Liver (tissue), 9 donors: ENCODE data around the gene ACAD8. TPM values are rescaled to one million over a fixed set of nuclear protein-coding genes. Genes with fewer than 3 reads are reported as not detected.

Experiments
- DNase-seq: peaks from one replicate; pipeline ENCODE4 v3.0.0-alpha.2; 2017; ENCODE audit warnings: low spot score
- H3K27ac ChIP-seq, 2 donors: one replicate each; pipeline ENCODE4 v1.7.0; 2013; ENCODE audit warnings: inconsistent platforms in 2 of 2, low read length in 2 of 2, control low read depth in 1 of 2, low read depth in 1 of 2, mild to moderate bottlenecking in 1 of 2
- H3K27me3 ChIP-seq, 4 donors: one replicate each; pipeline versions ENCODE4 v1.6.1 to v1.7.0; 2013; ENCODE audit warnings: low read length in 3 of 4, inconsistent platforms in 1 of 4, mild to moderate bottlenecking in 1 of 4, moderate library complexity in 1 of 4; ENCODE audit not compliant: control insufficient read depth in 4 of 4, insufficient read depth in 4 of 4
- H3K36me3 ChIP-seq, 4 donors: one replicate each; pipeline versions ENCODE4 v1.6.1 to v1.7.0; 2013; ENCODE audit warnings: low read length in 3 of 4, mild to moderate bottlenecking in 3 of 4, low read depth in 1 of 4, moderate library complexity in 1 of 4; ENCODE audit not compliant: control insufficient read depth in 4 of 4, insufficient read depth in 3 of 4
- H3K4me1 ChIP-seq, 4 donors: one replicate each; pipeline versions ENCODE4 v1.6.1 to v1.7.0; 2013; ENCODE audit warnings: low read length in 3 of 4, mild to moderate bottlenecking in 3 of 4, moderate library complexity in 1 of 4; ENCODE audit not compliant: control insufficient read depth in 4 of 4, insufficient read depth in 4 of 4
- H3K4me3 ChIP-seq, 3 donors: one replicate each; pipeline versions ENCODE4 v1.6.1 to v1.7.0; 2013; ENCODE audit warnings: low read length in 3 of 3, control low read depth in 1 of 3, low read depth in 1 of 3, mild to moderate bottlenecking in 1 of 3
- H3K9ac ChIP-seq, 2 donors: one replicate each; pipeline ENCODE4 v1.7.0; 2013; ENCODE audit warnings: low read length in 2 of 2, mild to moderate bottlenecking in 2 of 2, moderate library complexity in 2 of 2, control low read depth in 1 of 2, low read depth in 1 of 2
- H3K9me3 ChIP-seq, 4 donors: one replicate each; pipeline versions ENCODE4 v1.6.1 to v1.7.0; 2013; ENCODE audit warnings: low read length in 3 of 4; ENCODE audit not compliant: control insufficient read depth in 4 of 4
- ATF3 ChIP-seq: IDR thresholded peaks from 2 replicates; pipeline ENCODE4 v1.6.1; 2016; ENCODE audit warnings: antibody characterized with exemption
- CTCF ChIP-seq: fragments of 150-350 bp; IDR thresholded peaks from 2 replicates; pipeline ENCODE4 v1.5.1; 2017; ENCODE audit warnings: improper control_type of control experiment, low read depth, low read length; ENCODE audit not compliant: missing input control
- EGR1 ChIP-seq, 2 donors: IDR thresholded peaks; 2 replicates each; pipeline ENCODE4 v1.6.1; 2016 to 2018; ENCODE audit warnings: antibody characterized with exemption in 2 of 2, low read depth in 2 of 2
- FOXA1 ChIP-seq: IDR thresholded peaks from 2 replicates; pipeline ENCODE4 v1.6.1; 2016; ENCODE audit warnings: antibody characterized with exemption
- FOXA2 ChIP-seq: IDR thresholded peaks from 2 replicates; pipeline ENCODE4 v1.6.1; 2016; ENCODE audit warnings: antibody characterized with exemption
- GABPA ChIP-seq, 2 donors: IDR thresholded peaks in 1 of 2; conservative IDR thresholded peaks in 1 of 2; 2 replicates each; pipeline ENCODE4 v1.6.1; 2016; ENCODE audit warnings: antibody characterized with exemption in 2 of 2, mild to moderate bottlenecking in 1 of 2, moderate library complexity in 1 of 2
- HNF4A ChIP-seq, 2 donors: conservative IDR thresholded peaks; 2 replicates each; pipeline ENCODE4 v1.6.1; 2016; ENCODE audit warnings: antibody characterized with exemption in 2 of 2, mild to moderate bottlenecking in 2 of 2
- HNF4G ChIP-seq: IDR thresholded peaks from 2 replicates; pipeline ENCODE4 v1.6.1; 2016; ENCODE audit warnings: antibody characterized with exemption
- JUND ChIP-seq, 2 donors: IDR thresholded peaks; 2 replicates each; pipeline ENCODE4 v1.6.1; 2016; ENCODE audit warnings: antibody characterized with exemption in 2 of 2
- NR2F2 ChIP-seq: IDR thresholded peaks from 2 replicates; pipeline ENCODE4 v1.6.1; 2016; ENCODE audit warnings: antibody characterized with exemption
- RAD21 ChIP-seq, 2 donors: IDR thresholded peaks; 2 replicates each; pipeline ENCODE4 v1.6.1; 2016; ENCODE audit warnings: antibody characterized with exemption in 2 of 2, mild to moderate bottlenecking in 2 of 2
- RXRA ChIP-seq, 2 donors: IDR thresholded peaks; 2 replicates each; pipeline ENCODE4 v1.6.1; 2017 to 2018; ENCODE audit warnings: antibody characterized with exemption in 2 of 2, mild to moderate bottlenecking in 1 of 2
- SP1 ChIP-seq: IDR thresholded peaks from 2 replicates; pipeline ENCODE4 v1.6.1; 2018; ENCODE audit warnings: antibody characterized with exemption, mild to moderate bottlenecking
- TAF1 ChIP-seq: conservative IDR thresholded peaks from 2 replicates; pipeline ENCODE4 v1.6.1; 2016; ENCODE audit warnings: antibody characterized with exemption, mild to moderate bottlenecking
- YY1 ChIP-seq: IDR thresholded peaks from 2 replicates; pipeline ENCODE4 v1.6.1; 2016; ENCODE audit warnings: antibody characterized with exemption, mild to moderate bottlenecking
- WGBS: extraction: QIAGEN DNeasy Blood & Tissue Kit; methylation state at CpG from one replicate; pipeline ENCODE4 v1.1.7; 2013; 5-methylcytosine and 5-hydroxymethylcytosine counted together
- polyA plus RNA-seq, 2 donors: library from polyadenylated mRNA; stranded (reverse) in 1 of 2; unstranded in 1 of 2; fragments of 200-250 nt in 1 of 2; fragments of >200 nt in 1 of 2; fragmentation: Nextera tagmentation in 1 of 2; extraction: Ambion mirVana in 1 of 2; gene quantifications; one replicate each; pipeline versions ENCODE4 v1.2.1 to v1.2.3, GENCODE V29; 2013 to 2015
- total RNA-seq, 2 donors: library from RNA; depleted of rRNA; stranded (reverse); fragments of >200 nt; gene quantifications; one replicate each; pipeline ENCODE4 v1.2.3, GENCODE V29; 2014
- TF ChIP-seq, protein P1 (sequence below): IDR thresholded peaks from 2 replicates; pipeline ENCODE4 v1.6.1; 2016; ENCODE audit warnings: antibody characterized with exemption
- donor health status: healthy.
- donor health status: healthy.
- donor health status: healthy.
- donor health status: healthy.
- donor health status: healthy.

The ACAD8 gene
- total and polyA plus RNA-seq, 4 donors = 14.1 to 32.2 (median 27.1) TPM

GRCh38 chr11:134245434-134245833 is 7.9 kb upstream of the ACAD8 start:
- Histone ChIP-seq H3K27ac (no peak overlapping the region), H3K36me3 (peaks cover 3 to 72% (median 47%) of the 10 kb centered on the region in 4 donors), H3K4me1 (peaks cover 4 to 8% (median 7%) of the 10 kb centered on the region in 4 donors), H3K27me3 (no peaks in the 10 kb centered on the region), H3K4me3 (no peak overlapping the region), H3K9ac (no peak overlapping the region), H3K9me3 (no peaks in the 10 kb centered on the region)
- WGBS = 96% methylated on average over 14 of the region's 14 CpGs
- no peak for TF ChIP-seq RAD21 (IDR thresholded peaks at IDR 0.05)
- TF ChIP-seq, protein P1, sequence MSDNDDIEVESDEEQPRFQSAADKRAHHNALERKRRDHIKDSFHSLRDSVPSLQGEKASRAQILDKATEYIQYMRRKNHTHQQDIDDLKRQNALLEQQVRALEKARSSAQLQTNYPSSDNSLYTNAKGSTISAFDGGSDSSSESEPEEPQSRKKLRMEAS = no peak
- TF ChIP-seq TAF1 = no peak
- TF ChIP-seq ATF3 = no peak
- TF ChIP-seq SP1 = no peak
- no peak for TF ChIP-seq CTCF
- TF ChIP-seq YY1 = no peak
- no peak for TF ChIP-seq JUND (IDR thresholded peaks at IDR 0.05)
- no peak for TF ChIP-seq HNF4G
- no peak for TF ChIP-seq GABPA (IDR thresholded peaks at IDR 0.05 in 1 of 2, conservative IDR thresholded peaks at IDR 0.05 in 1 of 2)
- no peak for DNase-seq

DNA sequence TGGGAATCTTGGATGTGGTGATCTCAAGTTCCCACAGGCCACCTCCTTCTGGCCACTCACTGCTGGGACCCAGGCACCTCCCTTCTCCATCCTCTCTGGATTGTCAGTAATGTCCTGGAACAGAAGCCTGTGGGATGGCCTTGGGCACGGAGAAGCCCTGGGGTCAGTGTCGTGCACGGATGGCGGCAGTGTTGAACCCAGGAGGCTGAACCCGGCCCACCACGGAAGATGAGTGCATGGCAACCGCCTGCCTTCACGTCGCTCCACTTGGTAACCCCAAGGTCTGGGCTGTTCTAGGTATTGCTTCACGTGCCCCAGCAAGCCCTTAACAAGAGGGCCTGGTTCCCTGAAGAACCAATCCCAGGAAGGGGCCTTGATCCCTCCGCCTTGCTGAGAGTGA is 7.3 kb upstream of the ACAD8 start:
- H3K4me1 ChIP-seq = peaks cover 4 to 12% (median 11%) of the 10 kb centered on the region in 4 donors
- no peak overlapping the region for H3K4me3 ChIP-seq
- TF ChIP-seq HNF4G = no peak
- TF ChIP-seq RAD21 (IDR thresholded peaks at IDR 0.05) = no peak
- no peak for TF ChIP-seq CTCF
- TF ChIP-seq ATF3 = no peak
- TF ChIP-seq NR2F2 = no peak
- no peak for TF ChIP-seq YY1
- no peak for TF ChIP-seq TAF1
- no peak overlapping the region for H3K27ac ChIP-seq
- DNase-seq = no peak
- H3K9me3 ChIP-seq = no peaks in the 10 kb centered on the region
- no peaks in the 10 kb centered on the region for H3K27me3 ChIP-seq
- 94% methylated on average over 11 of the region's 11 CpGs for WGBS
- H3K36me3 ChIP-seq = peaks cover 3 to 70% (median 47%) of the 10 kb centered on the region in 4 donors
- no peak overlapping the region for H3K9ac ChIP-seq

DNA sequence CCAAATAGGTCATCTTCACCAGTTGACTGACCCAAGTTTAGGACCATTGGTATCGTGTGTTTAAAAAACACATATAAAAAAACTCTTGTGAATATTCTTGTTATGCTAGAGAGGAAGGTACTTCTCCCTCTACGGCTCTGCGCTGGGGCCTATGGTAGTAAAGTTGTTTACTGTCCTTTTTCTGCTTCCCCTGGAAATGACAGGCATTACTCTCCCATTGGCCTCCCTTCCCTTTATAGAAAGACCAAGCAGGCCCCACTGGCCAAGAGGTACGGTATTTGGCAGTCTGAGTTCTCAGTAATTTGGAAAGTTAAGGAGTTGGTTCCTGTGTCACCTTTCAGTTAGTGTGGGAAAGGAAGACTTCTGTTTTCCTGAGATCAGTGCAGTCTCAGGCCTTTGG is 6.7 kb upstream of the ACAD8 start:
- H3K4me3 ChIP-seq = no peak overlapping the region
- H3K27me3 ChIP-seq = no peaks in the 10 kb centered on the region
- WGBS = 93% methylated on average over 4 of the region's 4 CpGs
- no peaks in the 10 kb centered on the region for H3K9me3 ChIP-seq
- no peak overlapping the region for H3K9ac ChIP-seq
- peaks cover 4 to 18% (median 17%) of the 10 kb centered on the region in 4 donors for H3K4me1 ChIP-seq
- peaks cover 3 to 65% (median 47%) of the 10 kb centered on the region in 4 donors for H3K36me3 ChIP-seq
- no peak overlapping the region for H3K27ac ChIP-seq
- no peak for DNase-seq
- TF ChIP-seq FOXA2 (no peak), HNF4G (no peak), JUND (IDR thresholded peaks at IDR 0.05) (no peak), SP1 (no peak), NR2F2 (no peak), FOXA1 (no peak), RAD21 (IDR thresholded peaks at IDR 0.05) (no peak), HNF4A (conservative IDR thresholded peaks at IDR 0.05) (no peak), RXRA (IDR thresholded peaks at IDR 0.05) (no peak), ATF3 (no peak), GABPA (IDR thresholded peaks at IDR 0.05 in 1 of 2, conservative IDR thresholded peaks at IDR 0.05 in 1 of 2) (no peak), TAF1 (no peak), CTCF (no peak), EGR1 (IDR thresholded peaks at IDR 0.05; ENCODE audit: low read depth in 2 of 2) (no peak), YY1 (no peak)
- TF ChIP-seq, protein P1 = no peak
